Measurements from ENCODE around the gene PGD.
A peak's percentile ranks its signal among the peaks of the same experiment; 100 is the strongest.

The PGD gene

DNA sequence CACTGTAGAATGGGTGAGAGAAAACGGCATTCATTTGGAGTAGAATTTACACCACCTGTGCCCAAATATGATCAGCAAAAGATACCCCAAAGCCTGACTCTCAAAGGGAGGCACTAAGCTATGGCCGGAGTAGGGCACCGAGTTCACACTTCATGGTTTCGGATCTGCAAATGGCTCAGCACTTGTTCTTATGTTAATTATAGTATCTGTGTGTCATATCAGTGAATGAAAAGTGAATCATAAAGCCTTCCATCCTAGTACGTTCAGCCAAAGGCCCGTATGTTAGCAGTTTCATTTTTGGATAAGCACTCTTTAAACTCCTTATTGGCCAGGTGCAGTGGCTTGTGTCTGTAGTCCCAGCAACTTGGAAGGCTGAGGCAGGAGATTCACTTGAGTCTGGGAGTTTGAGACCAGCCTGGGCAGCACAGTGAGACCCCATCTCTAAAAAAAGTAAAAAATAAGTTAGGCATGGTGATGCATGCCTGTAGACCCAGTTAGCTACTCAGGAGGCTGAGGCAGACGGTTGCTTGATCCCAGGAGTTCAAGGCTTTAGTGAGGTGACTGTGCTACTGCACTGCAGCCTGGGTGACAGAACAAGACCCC lies 46.0 kb downstream of the PGD start:
- no peak for DNase-seq (ENCODE audit: low read depth)
- no peak overlapping the region for H3K4me3 ChIP-seq (ENCODE audit: control insufficient read depth, low read depth, low read length)
- TF ChIP-seq, protein P1, sequence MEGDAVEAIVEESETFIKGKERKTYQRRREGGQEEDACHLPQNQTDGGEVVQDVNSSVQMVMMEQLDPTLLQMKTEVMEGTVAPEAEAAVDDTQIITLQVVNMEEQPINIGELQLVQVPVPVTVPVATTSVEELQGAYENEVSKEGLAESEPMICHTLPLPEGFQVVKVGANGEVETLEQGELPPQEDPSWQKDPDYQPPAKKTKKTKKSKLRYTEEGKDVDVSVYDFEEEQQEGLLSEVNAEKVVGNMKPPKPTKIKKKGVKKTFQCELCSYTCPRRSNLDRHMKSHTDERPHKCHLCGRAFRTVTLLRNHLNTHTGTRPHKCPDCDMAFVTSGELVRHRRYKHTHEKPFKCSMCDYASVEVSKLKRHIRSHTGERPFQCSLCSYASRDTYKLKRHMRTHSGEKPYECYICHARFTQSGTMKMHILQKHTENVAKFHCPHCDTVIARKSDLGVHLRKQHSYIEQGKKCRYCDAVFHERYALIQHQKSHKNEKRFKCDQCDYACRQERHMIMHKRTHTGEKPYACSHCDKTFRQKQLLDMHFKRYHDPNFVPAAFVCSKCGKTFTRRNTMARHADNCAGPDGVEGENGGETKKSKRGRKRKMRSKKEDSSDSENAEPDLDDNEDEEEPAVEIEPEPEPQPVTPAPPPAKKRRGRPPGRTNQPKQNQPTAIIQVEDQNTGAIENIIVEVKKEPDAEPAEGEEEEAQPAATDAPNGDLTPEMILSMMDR (conservative IDR thresholded peaks at IDR 0.05; ENCODE audit: control insufficient read depth, insufficient read depth, low read depth, low read length), result no peak

DNA sequence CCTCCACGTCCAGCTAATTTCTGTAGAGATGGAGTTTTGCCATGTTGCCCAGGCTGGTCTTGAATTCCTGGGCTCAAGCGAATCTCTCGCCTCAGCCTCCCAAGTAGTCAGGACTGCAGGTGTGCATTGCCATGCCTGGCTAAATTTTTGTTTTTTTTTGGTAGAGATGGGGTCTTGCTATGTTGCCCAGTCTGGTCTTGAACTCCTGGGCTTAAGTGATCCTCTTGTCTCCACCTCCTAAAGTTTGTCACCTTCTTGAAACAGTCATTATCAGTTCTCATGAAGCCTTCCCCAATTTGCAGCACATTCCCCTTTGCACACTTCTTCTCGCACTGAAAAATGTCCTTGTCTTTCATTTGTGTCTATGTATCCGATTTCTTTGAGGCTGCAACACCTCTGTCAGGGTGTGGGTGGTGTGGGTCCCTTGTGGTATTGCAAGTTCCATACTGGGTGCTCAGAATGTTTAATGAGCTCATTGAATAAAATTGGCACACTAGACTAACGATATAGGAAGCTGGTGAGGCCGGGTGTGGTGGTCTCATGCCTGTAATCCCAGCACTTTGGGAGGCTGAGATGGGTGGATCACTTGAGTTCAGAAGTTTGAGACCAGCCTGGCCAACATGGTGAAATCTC lies 48.0 kb downstream of the PGD start:
- no peak overlapping the region for H3K4me3 ChIP-seq (ENCODE audit: control insufficient read depth, low read depth, low read length)
- TF ChIP-seq, protein P1 (conservative IDR thresholded peaks at IDR 0.05; ENCODE audit: control insufficient read depth, insufficient read depth, low read depth, low read length), result no peak
- DNase-seq (ENCODE audit: low read depth), result no peak

DNA sequence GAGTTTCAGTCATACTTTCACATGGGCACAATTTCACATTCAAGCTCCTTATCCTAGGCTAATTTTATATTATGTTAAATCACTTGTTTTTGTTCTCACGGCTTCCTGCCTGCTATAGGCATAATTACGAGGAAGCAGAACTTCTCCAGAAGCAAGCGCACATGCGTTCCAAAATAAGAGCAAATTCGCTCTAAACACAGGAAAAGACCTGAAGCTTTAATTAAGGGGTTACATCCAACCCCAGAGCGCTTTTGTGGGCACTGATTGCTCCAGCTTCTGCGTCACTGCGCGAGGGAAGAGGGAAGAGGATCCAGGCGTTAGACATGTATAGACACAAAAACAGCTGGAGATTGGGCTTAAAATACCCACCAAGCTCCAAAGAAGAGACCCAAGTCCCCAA lies 50.9 kb downstream of the PGD start, which contains the start of gene CORT:
TSS of gene CORT (plus strand) at position 281 of the 400 bp plus-strand sequence. CDS start 193 bp downstream, outside the sequence.
- no peak within 1 kb of the TSS for H3K4me3 ChIP-seq (ENCODE audit: control insufficient read depth, low read depth, low read length)
- TF ChIP-seq, protein P1 (conservative IDR thresholded peaks at IDR 0.05; ENCODE audit: control insufficient read depth, insufficient read depth, low read depth, low read length), result no peak
- no peak for DNase-seq (ENCODE audit: low read depth)

DNA sequence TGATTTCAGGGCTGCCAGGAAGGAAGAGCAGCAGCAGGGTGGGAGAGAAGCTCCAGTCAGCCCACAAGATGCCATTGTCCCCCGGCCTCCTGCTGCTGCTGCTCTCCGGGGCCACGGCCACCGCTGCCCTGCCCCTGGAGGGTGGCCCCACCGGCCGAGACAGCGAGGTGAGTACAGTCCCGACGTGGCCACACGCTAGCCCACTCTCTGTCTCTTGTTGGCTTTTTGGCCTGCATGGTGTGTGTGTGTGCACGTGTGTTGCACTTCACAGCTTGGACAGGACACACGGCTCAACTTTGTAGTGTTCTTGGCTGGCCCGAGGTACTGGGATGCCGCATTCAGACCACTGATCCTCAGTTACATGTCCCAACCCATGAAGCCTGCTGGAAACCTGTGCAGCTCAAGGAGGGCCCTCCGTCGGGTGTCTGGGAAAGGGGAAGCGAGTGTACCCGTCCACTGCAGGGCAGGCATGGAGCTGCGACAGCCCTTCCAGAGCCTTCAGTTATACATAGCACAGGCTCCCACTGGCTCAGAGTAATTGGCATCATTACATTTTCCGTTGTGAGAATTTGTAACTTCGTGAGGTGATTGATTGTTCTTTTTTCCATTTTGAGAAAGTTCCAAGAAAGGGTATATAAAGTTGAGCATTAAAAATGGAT lies 51.4 kb downstream of the PGD start:
- TF ChIP-seq, protein P1 (conservative IDR thresholded peaks at IDR 0.05; ENCODE audit: control insufficient read depth, insufficient read depth, low read depth, low read length), result no peak
- no peak for DNase-seq (ENCODE audit: low read depth)
- no peak overlapping the region for H3K4me3 ChIP-seq (ENCODE audit: control insufficient read depth, low read depth, low read length)

DNA sequence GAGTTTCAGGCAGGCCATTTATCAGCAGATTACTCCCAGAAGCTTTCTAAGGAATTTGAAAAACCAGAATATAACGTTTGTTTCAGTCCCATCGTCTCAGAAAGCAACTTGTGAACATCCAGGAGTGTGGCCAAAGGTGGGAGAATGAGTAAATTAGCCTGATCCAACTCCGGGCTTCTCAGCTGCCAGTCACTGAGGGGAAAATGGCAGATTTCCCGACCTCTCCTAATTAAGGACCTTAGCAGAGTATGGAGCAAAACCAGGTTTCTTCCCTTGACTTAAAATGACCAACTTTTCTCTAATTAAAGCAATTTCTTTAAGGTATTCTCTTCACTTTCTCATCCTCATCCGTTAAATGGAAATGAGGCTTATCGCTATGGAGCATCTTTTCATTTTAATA lies 52.0 kb downstream of the PGD start:
- H3K4me3 ChIP-seq (ENCODE audit: control insufficient read depth, low read depth, low read length), result no peak overlapping the region
- DNase-seq (ENCODE audit: low read depth), result no peak
- TF ChIP-seq, protein P1 (conservative IDR thresholded peaks at IDR 0.05; ENCODE audit: control insufficient read depth, insufficient read depth, low read depth, low read length), result no peak

DNA sequence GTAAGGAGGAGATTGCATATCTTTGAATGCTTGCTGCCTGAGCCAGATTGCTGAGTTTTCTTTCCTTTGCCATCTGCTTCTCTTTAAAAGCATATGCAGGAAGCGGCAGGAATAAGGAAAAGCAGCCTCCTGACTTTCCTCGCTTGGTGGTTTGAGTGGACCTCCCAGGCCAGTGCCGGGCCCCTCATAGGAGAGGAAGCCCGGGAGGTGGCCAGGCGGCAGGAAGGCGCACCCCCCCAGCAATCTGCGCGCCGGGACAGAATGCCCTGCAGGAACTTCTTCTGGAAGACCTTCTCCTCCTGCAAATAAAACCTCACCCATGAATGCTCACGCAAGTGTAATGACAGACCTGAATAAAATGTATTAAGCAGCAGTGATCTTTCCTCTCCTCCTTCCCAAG lies 52.4 kb downstream of the PGD start:
- TF ChIP-seq, protein P1 (conservative IDR thresholded peaks at IDR 0.05; ENCODE audit: control insufficient read depth, insufficient read depth, low read depth, low read length), result no peak
- DNase-seq (ENCODE audit: low read depth), result peak; percentile 55
- peak overlapping the region; percentile 18 for H3K4me3 ChIP-seq (ENCODE audit: control insufficient read depth, low read depth, low read length)
